ENCODE results near the gene MT2A.

- no peak for TF ChIP-seq CTCF (IDR thresholded peaks at IDR 0.05)
- no peak for TF ChIP-seq POLR2A (IDR thresholded peaks at IDR 0.05)
Observed at GRCh38 chr16:56604966-56605365, 3.4 kb upstream of the MT2A start.
